ENCODE results near the gene SMYD3.

The SMYD3 gene

GRCh38 chr1:246063013-246063616 is 444.0 kb downstream of the SMYD3 start:
- Histone ChIP-seq H3K4me3 (ENCODE audit: low read depth, low read length) (no peak overlapping the region), H3K4me1 (peaks cover 15% of the 10 kb centered on the region; the same call in 1 of the 2 replicates), H3K36me3 (no peaks in the 10 kb centered on the region), H3K27me3 (no peaks in the 10 kb centered on the region), H3K9me3 (no peaks in the 10 kb centered on the region)
- no peak for DNase-seq
- TF ChIP-seq CTCF (IDR thresholded peaks at IDR 0.05; ENCODE audit: low read depth, low read length): no peak

- no peaks in the 10 kb centered on the region for H3K27me3 ChIP-seq
- TF ChIP-seq CTCF (IDR thresholded peaks at IDR 0.05; ENCODE audit: low read depth, low read length): no peak
- no peak overlapping the region for H3K4me3 ChIP-seq (ENCODE audit: low read depth, low read length)
- no peaks in the 10 kb centered on the region for H3K9me3 ChIP-seq
- DNase-seq: no peak
- peaks cover 5% of the 10 kb centered on the region; the same call in 1 of the 2 replicates for H3K4me1 ChIP-seq
- H3K36me3 ChIP-seq: no peaks in the 10 kb centered on the region
These were observed 448.6 kb downstream of the SMYD3 start for GRCh38 chr1:246058466-246058865.

- Histone ChIP-seq H3K27me3 (no peaks in the 10 kb centered on the region), H3K36me3 (no peaks in the 10 kb centered on the region), H3K4me3 (ENCODE audit: low read depth, low read length) (no peak overlapping the region), H3K9me3 (no peaks in the 10 kb centered on the region), H3K4me1 (peaks cover 9% of the 10 kb centered on the region; the same call in 1 of the 2 replicates)
- TF ChIP-seq CTCF (IDR thresholded peaks at IDR 0.05; ENCODE audit: low read depth, low read length): no peak
- DNase-seq: no peak
These were observed 454.5 kb downstream of the SMYD3 start for GRCh38 chr1:246052603-246053002.

GRCh38 chr1:246051909-246052518 is 455.1 kb downstream of the SMYD3 start:
- DNase-seq: no peak
- no peaks in the 10 kb centered on the region for H3K27me3 ChIP-seq
- no peak overlapping the region for H3K4me3 ChIP-seq (ENCODE audit: low read depth, low read length)
- H3K9me3 ChIP-seq: no peaks in the 10 kb centered on the region
- no peak for TF ChIP-seq CTCF (IDR thresholded peaks at IDR 0.05; ENCODE audit: low read depth, low read length)
- no peaks in the 10 kb centered on the region for H3K36me3 ChIP-seq
- H3K4me1 ChIP-seq: peaks cover 9% of the 10 kb centered on the region; the same call in 1 of the 2 replicates

- no peak for DNase-seq
- H3K4me3 ChIP-seq (ENCODE audit: low read depth, low read length): no peak overlapping the region
- peaks cover 13% of the 10 kb centered on the region for H3K4me1 ChIP-seq
- H3K36me3 ChIP-seq: no peaks in the 10 kb centered on the region
- no peaks in the 10 kb centered on the region for H3K27me3 ChIP-seq
- H3K9me3 ChIP-seq: no peaks in the 10 kb centered on the region
- TF ChIP-seq CTCF (IDR thresholded peaks at IDR 0.05; ENCODE audit: low read depth, low read length): no peak
These were observed 458.4 kb downstream of the SMYD3 start for GRCh38 chr1:246048693-246049092.

GRCh38 chr1:246043556-246043955 is 463.5 kb downstream of the SMYD3 start:
- Histone ChIP-seq H3K9me3 (no peaks in the 10 kb centered on the region), H3K27me3 (no peaks in the 10 kb centered on the region), H3K4me1 (peaks cover 4% of the 10 kb centered on the region; the same call in 1 of the 2 replicates), H3K4me3 (ENCODE audit: low read depth, low read length) (no peak overlapping the region), H3K36me3 (no peaks in the 10 kb centered on the region)
- TF ChIP-seq CTCF (IDR thresholded peaks at IDR 0.05; ENCODE audit: low read depth, low read length): no peak
- peak; percentile 60 for DNase-seq
